ENCODE measurements around the gene CNTNAP2.

CNTNAP2 gene

GRCh38 chr7:148336411-148336810 is 2219.8 kb downstream of the CNTNAP2 start:
- no peak for DNase-seq

- no peak for DNase-seq
These were observed 2220.8 kb downstream of the CNTNAP2 start for GRCh38 chr7:148337246-148337965.

GRCh38 chr7:148337995-148338747 is 2221.6 kb downstream of the CNTNAP2 start:
- no peak for DNase-seq

- DNase-seq, result no peak
These were observed 2224.1 kb downstream of the CNTNAP2 start for GRCh38 chr7:148340438-148341280.

- DNase-seq, result no peak
These were observed 2227.8 kb downstream of the CNTNAP2 start for GRCh38 chr7:148344406-148344805.

GRCh38 chr7:148347981-148348380 is 2231.4 kb downstream of the CNTNAP2 start:
- DNase-seq, result no peak

GRCh38 chr7:148348466-148348865 is 2231.9 kb downstream of the CNTNAP2 start:
- DNase-seq, result no peak

GRCh38 chr7:148356303-148356702 is 2239.7 kb downstream of the CNTNAP2 start:
- DNase-seq, result no peak

GRCh38 chr7:148362541-148362940 is 2245.9 kb downstream of the CNTNAP2 start:
- no peak for DNase-seq

- peak; percentile 63 to 88 for DNase-seq
These were observed 2251.3 kb downstream of the CNTNAP2 start for GRCh38 chr7:148367731-148368475.

GRCh38 chr7:148368562-148368961 is 2252.0 kb downstream of the CNTNAP2 start:
- DNase-seq, result no peak

GRCh38 chr7:148371280-148371937 is 2254.8 kb downstream of the CNTNAP2 start:
- DNase-seq, result peak in 1 of 2 experiments; percentile 69

- DNase-seq, result no peak
These were observed 2258.0 kb downstream of the CNTNAP2 start for GRCh38 chr7:148374396-148375259.

GRCh38 chr7:148379677-148380076 is 2263.1 kb downstream of the CNTNAP2 start:
- peak in 1 of 2 experiments; percentile 26 for DNase-seq

- DNase-seq, result peak; percentile 68 to 89
These were observed 2264.2 kb downstream of the CNTNAP2 start for GRCh38 chr7:148380596-148381419.

GRCh38 chr7:148382596-148382995 is 2266.0 kb downstream of the CNTNAP2 start:
- DNase-seq, result no peak

GRCh38 chr7:148383651-148384050 is 2267.1 kb downstream of the CNTNAP2 start:
- DNase-seq, result no peak

- no peak for DNase-seq
These were observed 2268.5 kb downstream of the CNTNAP2 start for GRCh38 chr7:148385009-148385682.

GRCh38 chr7:148390381-148390780 is 2273.8 kb downstream of the CNTNAP2 start:
- DNase-seq, result no peak

Measured in NCI-H524 (cell line).